HG03064 (cell line): Measurements from ENCODE around the gene MOB3A.

Experiments
- ATAC-seq: cut with Tn5 transposase; IDR thresholded peaks from one replicate; pipeline ENCODE4 v1.9.1; 2021; ENCODE audit warnings: low read depth; ENCODE audit not compliant: unreplicated experiment

The MOB3A gene

DNA sequence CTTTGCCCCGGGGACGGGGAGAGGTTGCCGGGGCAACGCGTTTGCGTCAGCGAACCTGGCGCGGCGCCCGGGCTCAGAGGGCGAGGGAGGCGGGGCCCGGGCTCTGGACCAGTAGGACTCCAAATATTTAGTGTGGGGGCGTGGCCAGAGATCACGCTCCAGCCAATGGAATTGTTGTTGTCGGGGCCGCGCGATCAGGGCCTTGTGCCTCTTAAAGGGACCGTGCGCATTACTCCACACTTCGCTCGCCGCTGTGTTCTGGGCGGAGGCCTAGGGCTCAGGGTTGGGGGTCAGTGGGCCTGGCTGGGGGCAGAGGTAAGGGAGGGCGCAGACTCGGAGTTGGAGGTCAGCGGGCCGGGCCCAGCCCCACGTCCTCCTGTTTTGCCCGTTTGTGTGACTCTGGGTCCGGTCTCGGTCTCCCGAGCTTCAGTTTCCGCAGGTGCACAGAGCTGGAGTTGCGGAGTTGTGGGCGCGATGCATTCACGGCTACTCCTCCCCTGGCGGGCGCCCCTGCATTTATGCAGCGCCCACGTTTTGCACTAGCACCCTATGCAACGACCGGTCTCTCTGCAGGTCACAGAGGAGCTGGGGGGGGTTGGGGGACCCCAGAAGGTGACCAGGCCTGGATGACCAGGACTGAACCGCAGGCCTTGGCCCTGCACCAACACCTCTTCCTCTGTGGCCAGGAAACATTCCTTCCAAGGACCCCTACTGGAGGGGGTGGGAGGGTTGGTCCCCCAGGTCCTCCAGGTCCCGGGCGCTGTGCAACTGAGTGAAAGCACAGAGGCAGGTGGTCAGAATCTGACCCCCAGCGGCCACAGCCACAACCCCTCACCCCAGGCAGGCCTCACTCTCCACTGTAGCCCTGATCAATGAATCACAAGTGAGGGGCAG lies 34.4 kb downstream of the MOB3A start:
- ATAC-seq, result peak; percentile 45

GRCh38 chr19:2060884-2061494 lies 35.1 kb downstream of the MOB3A start:
- peak; percentile 20 for ATAC-seq

- ATAC-seq, result no peak
Measured at GRCh38 chr19:2059422-2060201, 36.5 kb downstream of the MOB3A start.

- no peak for ATAC-seq
Measured at GRCh38 chr19:2058570-2059421, 37.3 kb downstream of the MOB3A start.

GRCh38 chr19:2057484-2058469 lies 38.3 kb downstream of the MOB3A start:
- ATAC-seq, result no peak

- ATAC-seq, result no peak
Measured at GRCh38 chr19:2056837-2057192, 39.3 kb downstream of the MOB3A start.

- no peak for ATAC-seq
Measured at GRCh38 chr19:2055931-2056836, 39.9 kb downstream of the MOB3A start.

DNA sequence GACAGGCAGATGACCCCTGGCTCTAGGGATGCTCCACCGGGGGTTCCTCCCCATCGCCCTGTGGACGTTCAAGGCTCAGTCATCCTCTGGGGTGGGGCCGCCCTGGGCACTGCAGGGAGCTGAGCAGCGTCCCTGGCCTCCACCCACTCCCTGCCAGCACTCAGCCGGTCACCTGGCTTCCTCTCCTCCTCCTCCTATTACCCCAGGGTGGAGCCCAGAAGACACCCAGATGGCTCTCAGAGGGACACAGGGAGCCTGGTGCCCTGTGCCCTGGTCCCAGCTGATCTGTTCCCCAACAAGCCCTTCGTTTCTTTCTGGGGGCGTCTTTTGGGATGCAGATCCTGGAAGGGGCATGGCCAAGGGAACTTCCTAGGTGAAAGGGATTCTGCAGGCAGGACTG lies 41.4 kb downstream of the MOB3A start:
- no peak for ATAC-seq

DNA sequence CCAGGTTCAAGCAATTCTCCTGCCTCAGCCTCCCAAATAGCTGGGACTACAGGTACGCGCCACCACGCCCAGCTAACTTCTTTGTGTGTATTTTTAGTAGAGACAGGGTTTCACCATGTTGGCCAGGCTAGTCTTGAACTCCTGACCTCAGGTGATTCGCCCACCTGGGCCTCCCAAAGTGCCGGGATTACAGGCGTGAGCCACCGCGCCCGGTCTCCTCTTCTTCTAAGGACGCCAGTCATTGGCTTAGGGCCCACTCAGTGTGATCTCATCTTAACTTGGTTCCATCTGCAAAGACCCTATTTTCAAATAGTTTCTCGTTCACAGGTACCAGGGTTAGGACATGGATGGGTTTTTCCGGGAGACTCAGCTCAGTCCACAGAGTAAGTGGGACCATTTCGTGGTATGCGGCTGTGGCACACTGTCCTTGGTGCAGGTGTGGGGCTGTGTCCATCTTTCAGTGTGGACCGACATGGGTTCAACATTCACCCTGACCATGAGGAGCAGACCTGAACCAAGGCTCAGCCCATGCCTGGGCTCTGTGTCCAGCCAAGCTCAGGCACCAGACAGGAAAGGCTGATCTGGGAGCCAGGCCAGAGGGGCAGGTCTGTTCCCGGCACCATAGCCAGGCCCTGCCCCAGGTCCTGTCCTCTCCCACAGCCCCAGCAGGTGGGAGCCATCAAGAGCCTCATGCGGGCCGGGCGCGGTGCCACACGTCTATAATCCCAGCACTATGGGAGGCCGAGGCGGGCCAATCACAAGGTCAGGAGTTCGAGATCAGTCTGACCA lies 42.3 kb downstream of the MOB3A start:
- no peak for ATAC-seq

GRCh38 chr19:2051773-2052704 lies 44.1 kb downstream of the MOB3A start:
- no peak for ATAC-seq

DNA sequence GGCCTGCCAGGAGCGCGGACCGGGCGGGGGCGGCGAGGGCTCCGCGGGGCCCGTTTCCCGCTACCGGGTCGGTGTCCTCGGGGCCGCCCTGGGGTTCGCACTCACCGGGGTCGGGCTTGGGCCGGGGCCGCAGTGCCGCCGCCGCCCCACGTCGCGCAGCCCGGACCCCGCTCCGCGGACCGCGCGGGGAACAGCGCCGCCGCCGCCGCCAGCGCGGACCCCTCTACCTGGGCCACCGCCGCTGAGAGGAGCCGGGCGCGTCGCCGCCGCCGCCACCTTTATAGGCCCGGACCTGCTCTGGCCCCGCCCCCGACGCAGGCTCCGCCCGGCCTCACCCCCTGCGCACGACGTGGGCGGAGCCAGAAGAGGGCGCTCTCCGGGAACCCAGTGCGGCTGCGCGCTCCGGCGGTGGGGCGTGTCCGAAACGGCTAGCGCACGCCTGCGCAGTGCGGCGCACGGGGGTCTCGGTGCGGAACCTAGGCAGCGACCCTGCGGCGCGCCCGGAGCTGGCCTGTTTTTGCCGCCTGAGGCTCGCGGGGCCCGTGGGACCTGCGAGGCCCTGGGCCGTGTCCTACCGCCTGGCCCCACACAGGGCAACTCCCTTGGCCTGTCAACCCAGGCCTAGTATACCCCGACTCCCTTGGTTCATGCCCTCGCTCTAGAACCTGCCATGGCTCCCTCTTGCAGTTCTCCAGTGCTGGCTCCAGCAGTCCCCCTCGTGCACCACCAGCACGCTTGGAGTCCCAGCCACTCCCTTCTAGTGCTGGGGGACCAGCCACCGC lies 44.9 kb downstream of the MOB3A start, which contains the start of gene MKNK2:
MKNK2 (minus strand) TSS at position 254 of the 782 bp plus-strand sequence. CDS start 393 bp downstream, outside the sequence.
- ATAC-seq, result no peak

GRCh38 chr19:2050349-2050990 lies 45.7 kb downstream of the MOB3A start:
- no peak for ATAC-seq

DNA sequence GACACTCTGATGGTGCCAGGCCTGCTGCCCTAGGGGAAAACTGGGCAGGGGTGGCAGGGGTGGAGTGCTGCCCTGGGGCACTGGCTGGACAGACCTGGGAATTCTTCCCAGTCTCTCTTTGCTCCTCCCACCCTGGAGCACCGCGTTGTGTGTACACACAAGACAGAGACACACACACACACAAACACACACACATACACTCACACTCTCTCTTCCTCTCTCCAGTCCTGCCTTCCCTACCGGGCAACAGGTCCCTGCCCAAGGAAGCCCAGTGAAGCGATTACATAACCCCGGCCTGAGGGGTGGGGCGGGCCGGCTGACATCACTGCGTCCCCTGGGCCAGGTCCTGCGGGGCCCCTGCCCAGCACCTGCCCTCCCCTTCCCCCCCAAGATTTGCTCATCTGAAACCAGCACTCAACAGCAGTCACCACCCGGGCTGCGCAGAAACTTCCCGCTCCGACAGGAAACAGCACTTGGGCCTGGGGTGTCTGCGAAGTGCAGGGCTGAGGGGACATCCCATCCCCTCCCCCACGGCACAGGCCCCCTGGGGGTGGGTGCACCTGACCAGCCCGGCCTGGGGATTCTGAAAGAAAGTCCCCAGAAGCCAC lies 46.3 kb downstream of the MOB3A start:
- ATAC-seq, result no peak

DNA sequence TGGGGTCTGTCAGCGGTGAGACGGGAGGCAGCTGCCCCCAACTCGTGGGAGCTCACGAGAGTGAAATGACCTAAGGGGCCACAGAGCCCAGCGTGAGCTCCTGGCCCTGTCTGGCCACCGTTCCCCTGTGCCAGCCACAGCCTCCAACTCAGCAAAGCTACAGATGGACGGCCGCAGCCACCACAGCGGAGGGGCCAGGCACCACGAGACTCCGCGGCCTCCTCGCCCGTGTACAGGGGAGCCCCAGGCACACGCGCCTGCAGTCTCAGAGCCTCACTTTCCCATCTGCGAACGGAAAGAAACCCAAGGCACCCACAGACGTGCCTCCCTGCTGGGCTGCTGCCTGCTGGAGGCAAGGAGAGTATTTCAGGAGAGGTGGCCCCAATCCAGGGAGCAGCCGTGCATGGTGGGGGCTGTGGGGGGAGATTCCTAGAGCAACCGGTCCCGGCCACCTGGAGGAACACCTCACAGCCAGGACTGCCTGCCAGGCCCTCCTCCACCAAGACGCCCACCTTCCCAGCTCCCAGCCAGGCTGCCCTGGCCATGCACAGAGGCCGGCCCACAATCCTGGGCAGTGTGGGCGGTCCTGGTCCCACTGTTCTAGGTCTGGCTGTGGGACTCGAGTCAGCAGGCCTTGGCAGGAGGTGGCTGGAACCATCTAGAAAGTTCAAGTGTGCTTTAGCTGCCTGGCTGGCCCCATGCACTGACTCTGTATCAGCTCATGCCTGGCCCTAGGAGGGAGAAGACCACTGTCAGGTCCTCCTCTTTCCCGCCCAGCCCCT lies 47.0 kb downstream of the MOB3A start:
- ATAC-seq, result no peak
